Measurements from ENCODE around the gene FXYD3.

The FXYD3 gene, protein sequence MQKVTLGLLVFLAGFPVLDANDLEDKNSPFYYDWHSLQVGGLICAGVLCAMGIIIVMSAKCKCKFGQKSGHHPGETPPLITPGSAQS

DNA sequence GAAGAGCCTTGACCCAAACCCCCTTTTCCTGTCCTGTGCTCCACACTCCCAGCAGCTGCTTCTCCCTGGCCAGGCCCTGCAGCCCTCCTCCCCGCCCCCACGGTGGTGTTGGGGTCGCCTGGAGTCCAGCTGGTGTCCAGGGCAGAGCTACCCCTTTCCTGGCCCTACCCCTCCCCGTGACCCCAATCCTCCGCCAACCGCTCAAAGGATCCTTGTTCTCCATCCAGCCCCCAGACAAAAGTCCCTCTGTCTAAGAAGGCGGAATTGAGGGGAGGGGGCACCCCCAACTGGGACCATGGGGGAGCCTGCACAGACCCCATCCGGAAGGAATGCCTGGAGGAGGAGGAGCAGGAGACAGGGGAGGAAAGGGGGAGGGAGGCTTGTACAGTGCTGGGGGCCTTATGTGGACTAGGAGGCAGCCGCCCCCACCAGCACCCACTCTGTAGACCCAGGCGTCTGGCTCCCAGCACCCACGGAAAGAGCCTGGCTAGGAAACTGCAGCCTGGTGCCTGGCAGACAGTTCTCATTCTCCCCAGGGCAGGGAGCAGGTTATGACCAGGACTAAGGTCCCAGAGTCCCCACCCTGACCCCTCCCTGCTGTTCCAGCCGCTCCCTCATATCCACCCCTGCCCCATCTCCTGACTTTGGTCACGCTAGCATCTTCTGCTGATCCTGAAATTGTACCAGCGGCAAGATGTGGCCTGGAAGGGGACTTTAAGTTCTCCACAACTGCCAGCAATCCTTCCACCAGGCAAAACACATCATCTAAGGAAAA lies at the start of gene FXYD3:
Gene FXYD3, plus strand, starts transcription at position 647 of the 775 bp plus-strand sequence. CDS start 3,554 bp downstream, outside the sequence.
- DNase-seq (ENCODE audit: low read depth in 2 of 2, low spot score in 1 of 2): no peak

DNA sequence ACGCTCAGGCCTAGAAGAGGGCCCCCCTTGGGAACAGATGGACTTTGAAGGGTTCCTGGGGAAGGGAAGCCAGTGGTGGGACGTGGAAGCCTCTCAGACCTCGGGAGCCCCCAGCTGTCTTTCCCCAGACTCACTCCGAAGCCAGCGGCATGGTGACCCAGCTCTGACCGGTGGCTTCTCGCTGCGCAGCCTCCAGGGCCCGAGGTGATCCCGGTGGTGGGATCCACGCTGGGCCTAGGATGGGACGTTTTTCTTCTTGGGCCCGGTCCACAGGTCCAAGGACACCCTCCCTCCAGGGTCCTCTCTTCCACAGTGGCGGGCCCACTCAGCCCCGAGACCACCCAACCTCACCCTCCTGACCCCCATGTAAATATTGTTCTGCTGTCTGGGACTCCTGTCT lies 49.5 kb upstream of the FXYD3 start:
- no peak for DNase-seq (ENCODE audit: low read depth in 2 of 2, low spot score in 1 of 2)

DNA sequence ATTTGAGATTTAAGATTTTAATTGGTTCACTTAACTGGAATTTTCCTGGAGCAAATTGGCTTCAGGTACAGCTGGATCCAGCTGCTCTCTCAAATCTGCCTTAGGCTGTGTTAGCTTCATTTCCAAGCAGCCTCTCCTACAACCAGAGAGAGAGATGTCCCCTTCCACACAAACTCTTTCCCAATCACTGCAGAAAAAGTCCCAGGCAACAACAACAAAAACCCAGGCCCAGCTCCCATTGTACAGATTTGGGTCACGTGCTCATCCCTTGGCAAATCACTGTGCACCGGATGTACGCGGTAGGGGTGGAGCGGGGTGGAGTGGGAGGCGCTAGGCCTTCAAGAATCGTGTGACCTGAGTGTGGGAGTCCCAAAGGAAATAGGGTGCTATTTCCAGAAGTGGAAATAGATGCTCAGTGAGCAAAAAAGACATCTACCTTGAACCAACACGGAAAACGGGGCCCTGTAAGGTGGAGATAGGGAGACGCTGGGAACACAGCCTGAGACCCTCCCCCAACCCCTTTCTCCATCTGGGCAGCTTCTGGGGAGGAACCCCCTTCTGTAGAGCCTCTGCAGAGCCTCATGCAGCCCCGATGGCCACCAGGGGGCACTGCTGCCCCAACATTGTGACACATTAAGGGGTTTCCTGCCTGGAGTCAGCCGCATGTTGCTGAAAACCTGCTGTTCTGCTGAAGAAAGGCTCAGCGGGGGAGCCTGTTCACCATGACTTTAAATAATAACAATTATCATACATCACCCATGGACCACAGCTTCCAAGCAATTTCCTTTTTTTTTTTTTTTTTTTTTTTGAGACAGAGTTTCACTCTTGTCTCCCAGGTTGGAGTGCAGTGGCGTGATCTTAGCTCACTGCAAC lies 48.7 kb upstream of the FXYD3 start:
- DNase-seq (ENCODE audit: low read depth in 2 of 2, low spot score in 1 of 2): peak; percentile 72 to 84

DNA sequence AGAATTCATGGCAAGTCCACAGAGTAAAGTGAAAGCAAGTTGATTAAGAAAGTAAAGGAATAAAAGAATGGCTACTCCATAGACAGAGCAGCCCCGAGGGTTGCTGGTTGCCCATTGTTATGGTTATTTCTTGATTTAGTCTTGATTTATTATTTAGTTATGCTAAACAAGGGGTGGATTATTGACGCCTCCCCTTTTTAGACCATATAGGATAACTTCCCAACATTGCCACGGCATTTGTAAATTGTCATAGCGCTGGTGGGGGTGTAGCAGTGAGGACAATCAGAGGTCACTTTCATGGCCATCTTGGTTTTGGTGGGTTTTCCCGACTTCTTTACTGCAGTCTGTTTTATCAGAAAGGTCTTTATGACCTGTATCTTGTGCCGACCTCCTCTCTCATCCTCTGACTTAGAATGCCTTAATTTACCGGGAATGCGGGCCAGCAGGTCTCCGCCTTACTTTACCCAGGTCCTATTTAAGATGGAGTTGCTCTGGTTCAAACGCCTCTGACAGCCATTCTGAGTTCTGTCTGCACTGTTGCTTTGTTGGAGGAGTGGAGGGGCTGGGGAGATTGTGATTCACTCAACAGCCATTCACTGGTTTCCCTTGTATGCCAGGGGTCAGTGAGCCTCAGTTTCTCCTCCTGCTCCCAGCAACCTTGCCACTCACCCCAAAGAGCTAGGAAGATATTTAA lies 46.5 kb upstream of the FXYD3 start:
- no peak for DNase-seq (ENCODE audit: low read depth in 2 of 2, low spot score in 1 of 2)

DNA sequence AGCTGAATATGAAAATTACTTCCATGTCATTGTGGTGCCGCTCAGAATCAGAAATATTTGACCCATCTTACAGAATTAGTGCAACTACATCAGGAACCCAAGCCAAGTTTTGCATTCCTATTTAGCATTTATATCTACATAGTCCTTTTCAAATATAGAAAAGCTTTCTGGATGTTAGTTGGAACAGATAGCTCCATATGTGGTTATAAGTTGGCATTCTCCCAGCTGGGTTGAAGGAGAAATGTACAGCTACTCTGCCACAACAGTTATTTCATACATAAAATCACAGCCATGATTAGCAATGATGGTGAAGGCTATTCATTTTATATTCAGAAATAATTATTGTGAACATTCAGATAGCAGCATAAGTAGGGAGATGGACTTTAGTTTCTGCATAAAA lies 45.9 kb upstream of the FXYD3 start:
- DNase-seq (ENCODE audit: low read depth in 2 of 2, low spot score in 1 of 2): no peak

DNA sequence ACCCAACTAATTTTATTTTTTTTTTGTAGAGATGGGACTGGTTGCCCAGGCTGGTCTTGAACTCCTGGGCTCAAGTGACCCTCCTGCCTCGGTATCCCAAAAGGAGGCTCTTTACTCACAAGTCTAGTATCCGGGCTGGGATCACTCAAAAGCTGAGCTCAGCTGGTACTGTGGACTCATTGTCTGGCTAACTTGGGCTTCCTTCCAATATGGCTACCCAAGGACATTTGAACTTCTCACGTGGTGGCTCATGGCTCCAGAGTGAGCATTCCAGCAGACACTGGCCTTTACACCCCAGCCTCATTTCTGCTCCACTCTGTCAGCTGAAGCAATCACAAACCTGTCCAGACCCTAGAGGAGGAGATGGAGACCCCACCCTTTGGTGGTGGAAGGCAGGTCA lies 45.2 kb upstream of the FXYD3 start:
- no peak for DNase-seq (ENCODE audit: low read depth in 2 of 2, low spot score in 1 of 2)

DNA sequence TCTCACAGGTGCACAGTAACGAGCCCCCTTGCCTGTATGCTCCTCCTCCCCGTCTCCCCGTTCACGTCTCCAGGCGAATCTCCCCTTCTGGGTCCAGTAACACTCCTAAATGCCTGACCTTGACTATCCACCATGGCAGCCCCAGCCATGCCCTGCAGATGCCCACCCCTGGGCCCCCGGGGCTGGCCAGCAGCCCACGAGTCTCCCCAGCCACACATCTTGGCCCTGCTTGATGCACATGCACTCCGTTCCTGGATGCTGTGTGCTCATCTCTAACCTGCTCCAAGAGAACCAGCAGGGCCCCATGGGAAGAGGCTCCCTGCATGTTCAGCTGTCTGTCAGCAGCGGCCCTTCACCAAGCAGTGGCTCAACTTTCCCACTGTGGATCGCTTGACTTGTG lies 42.1 kb upstream of the FXYD3 start:
- no peak for DNase-seq (ENCODE audit: low read depth in 2 of 2, low spot score in 1 of 2)

DNA sequence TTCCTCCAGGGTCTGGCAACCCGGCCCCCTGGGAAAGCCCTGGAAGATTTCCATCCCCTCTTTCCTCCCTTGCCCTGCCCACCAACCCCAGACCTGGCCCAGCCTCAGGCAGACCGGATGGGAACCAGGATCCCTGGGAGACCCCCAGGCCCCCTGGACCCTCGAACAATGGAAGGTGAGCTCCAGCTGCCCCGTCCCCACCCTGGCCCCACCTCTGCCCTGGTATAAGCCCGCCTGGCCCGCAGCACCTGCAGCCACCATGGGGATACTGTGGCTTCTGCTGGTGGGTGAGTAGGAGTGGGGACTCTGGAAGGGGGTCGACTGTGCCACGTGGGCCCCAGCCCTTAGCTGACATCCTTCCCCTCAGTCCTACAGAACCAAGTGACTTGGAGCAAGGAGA lies 41.7 kb upstream of the FXYD3 start:
- no peak for DNase-seq (ENCODE audit: low read depth in 2 of 2, low spot score in 1 of 2)

DNA sequence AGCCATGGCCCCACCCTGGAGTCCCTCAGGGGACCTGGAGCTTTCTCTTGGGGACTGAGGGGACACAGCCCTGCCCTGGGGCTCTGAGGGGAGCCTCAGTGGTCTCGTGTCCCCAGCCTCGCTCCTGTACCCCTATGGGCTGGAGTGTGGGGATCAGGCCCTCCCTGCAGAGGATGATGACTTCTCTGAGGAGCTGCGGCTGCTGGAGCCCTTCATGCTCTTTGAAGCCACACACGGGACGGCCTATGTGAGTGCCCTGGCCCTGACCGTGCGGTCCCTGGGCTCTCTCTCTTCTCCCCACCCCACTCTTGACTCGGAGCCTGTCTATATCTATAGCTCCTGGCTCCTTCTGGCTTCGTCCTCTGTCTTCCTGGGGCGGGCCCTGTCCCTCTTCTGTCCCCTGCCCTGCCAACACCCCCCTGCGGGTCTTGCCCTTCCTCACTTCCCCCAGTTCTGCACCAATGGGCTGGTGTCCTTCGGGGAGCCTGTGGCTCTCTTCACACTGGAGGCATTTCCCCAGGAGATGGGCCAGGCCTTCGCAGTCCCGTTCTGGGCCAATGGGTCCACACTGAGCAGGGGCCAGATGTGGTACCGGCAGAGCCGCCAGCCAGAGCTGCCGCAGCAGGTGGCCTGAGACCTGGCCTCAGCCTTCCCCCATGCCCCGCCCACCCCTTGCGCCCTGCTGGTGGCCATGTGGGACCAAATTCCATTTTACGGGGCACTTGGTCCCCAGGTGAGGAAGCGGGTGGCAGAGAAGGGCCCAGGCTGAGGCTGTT lies 41.0 kb upstream of the FXYD3 start:
- no peak for DNase-seq (ENCODE audit: low read depth in 2 of 2, low spot score in 1 of 2)

DNA sequence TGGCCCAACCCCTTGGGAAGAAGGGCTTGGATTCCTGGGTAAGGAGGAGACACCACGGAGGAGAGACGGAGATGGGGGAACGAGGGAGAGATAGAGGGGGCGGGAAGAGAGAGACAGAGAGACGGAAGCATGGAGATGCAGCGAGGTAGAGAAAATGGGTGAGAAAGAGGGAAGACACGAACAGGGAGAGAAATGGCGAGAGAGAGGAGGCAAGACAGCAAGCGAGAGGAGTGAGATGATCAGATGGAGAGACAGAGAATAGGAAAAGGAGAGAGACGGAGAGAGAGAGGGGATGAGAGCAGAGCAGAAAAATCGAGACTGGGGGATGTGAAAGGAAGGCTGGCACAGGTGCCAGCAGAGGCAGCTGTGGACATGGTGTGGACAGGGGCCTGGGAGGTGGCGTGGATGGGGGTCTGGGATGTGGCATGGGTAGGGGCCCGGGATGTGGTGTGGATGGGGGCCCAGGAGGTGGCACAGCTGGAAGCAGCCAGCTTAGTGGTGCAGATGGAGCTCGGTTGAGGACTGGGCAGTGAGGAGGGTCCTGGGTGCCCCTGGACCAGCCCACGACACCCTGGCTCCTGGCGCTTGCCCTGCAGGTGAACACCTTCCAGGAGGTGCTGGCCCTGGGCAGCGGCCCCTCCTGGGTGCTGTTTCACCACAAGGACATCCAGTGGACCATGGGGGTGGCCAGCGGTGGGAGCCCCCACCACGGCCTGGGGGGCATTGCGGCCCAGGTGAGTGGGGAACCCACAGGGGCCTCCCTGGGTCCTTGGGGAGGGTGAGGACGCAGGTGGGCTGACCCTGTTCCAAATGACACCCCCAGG lies 40.2 kb upstream of the FXYD3 start:
- DNase-seq (ENCODE audit: low read depth in 2 of 2, low spot score in 1 of 2): no peak

DNA sequence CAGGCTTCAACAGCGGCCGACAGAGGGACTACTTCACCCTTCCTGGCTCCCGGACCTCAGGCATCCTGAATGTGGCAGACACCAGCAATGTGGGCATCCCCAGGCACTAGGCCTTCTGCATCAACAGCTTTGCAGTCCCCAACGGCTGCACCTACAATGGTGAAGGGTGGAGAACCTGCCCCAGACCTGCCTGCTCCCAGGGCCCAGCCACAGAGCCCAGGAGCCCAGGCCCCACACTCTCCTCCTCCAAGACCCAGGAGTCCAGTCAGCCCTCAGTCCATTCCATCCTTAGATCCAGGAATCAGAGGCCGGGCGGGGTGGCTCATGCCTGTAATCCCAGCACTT lies 39.6 kb upstream of the FXYD3 start:
- no peak for DNase-seq (ENCODE audit: low read depth in 2 of 2, low spot score in 1 of 2)

DNA sequence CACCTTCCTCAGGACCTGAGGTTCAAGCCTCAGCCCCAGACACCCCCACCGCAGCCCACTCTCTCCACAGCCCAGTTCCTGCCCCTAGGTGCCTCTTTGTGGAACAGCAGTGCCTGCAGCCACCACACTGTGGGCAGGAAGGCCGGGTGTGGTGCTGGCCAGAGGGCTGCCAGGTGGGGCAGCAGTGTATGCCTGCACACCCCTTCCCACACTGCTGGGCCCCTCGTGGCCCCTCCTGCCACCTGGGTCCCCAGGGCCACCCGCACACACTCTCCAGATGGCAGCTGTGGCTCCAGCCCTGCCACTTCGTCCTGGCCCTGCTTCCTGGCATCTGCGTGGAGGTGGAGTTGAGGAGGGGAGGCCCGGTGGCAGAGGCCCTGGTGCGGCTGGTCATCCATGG lies 39.0 kb upstream of the FXYD3 start:
- DNase-seq (ENCODE audit: low read depth in 2 of 2, low spot score in 1 of 2): no peak

DNA sequence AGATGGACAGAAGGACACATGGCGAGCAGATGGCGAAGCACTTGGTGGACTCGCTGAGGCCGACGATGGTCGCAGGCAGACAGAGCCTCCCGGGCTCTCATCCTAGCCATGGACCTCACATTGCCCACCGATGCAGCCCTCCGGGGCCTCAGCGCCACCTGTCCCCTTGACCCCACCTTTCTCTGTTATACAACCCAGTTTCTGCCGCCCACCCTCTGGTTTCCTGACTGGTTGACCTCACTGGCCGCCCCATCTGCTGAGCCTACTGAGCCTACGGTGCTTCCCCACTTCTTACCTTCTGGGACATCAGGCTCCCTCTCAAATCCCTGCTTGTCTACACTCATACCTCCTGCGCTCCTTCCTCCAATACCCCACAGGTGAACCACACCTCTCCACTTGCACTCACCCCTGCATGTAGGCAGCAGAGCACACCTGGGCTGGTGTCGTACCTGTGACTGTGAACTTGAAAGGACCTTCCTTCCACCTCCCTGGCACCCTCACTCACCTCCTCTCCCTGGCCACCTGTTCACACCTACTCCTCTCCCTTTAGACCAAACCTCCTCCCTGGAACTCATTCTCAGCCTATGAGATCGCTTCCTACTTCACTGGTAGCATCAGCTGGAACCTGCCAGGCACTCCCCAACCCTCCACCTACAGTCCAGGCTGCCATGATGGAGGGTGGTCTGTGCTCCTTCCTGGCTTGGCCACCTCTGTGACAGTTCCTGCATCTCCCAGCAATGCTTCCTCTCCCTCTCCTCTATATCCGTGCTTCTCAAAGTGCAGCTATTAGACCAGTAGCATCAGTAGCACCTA lies 38.0 kb upstream of the FXYD3 start:
- no peak for DNase-seq (ENCODE audit: low read depth in 2 of 2, low spot score in 1 of 2)

DNA sequence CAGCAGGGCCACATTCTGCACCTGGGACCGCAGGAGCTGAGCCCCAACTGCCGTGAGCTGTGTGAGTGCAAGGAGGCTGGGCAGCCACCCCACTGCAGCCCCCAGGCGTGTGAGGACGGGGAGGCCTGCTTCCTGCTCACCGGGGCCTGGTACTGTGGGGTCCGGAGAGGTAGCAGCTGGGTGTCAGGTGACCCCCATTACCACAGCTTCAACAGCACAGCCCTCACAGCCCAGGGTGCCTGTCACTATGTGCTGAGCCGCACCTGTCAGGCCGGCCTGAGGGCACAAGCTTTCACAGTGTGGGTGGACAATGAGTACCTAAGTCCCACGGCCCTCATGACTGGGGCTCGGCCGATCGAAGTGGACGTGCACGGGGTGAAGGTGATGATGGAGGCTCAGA lies 35.8 kb upstream of the FXYD3 start:
- no peak for DNase-seq (ENCODE audit: low read depth in 2 of 2, low spot score in 1 of 2)

DNA sequence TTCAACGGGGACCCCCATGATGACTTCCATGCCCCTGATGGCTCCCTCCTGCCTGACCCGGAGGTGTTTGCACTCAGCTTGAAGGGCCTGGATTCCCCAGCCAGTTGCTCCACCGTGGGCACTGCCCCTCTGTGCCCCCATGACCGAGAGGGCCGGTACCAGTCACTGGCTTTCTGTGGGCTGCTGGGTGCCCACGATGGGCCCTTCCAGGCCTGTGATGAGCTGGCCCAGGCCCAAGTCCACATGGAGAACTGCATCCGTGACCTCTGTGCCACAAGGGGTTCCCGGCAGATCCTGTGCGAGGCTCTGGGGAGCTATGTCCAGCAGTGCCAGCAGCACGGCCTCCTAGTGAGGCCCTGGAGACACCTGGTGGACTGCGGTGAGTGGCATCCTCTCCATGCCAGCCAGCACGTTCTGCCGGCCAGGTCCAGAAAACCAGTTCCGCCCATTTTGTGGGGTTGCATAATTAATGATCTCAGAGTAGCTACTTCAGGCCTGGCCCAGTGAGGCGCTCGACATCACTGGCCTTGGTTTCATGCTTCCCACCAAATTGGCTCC lies 34.9 kb upstream of the FXYD3 start:
- DNase-seq (ENCODE audit: low read depth in 2 of 2, low spot score in 1 of 2): no peak

DNA sequence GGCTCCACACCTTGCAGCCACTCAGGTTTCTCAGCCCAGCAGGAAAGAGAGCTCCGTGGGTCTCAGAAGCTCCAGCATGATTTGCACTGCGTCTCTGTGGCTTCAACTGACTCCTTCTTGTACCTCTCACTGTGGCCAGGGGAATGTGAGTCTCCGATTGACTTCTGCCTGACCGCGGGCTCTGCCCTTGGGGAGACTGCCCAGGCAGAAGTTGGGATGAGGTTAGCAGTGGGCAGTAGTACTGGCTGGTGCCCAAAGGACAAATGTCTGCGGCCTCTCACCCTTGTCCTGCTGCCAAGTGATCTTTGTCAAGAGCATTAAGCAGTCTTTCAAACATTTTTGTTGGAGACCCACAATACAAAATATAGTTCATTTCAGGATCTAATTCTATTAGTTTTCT lies 34.4 kb upstream of the FXYD3 start:
- no peak for DNase-seq (ENCODE audit: low read depth in 2 of 2, low spot score in 1 of 2)

DNA sequence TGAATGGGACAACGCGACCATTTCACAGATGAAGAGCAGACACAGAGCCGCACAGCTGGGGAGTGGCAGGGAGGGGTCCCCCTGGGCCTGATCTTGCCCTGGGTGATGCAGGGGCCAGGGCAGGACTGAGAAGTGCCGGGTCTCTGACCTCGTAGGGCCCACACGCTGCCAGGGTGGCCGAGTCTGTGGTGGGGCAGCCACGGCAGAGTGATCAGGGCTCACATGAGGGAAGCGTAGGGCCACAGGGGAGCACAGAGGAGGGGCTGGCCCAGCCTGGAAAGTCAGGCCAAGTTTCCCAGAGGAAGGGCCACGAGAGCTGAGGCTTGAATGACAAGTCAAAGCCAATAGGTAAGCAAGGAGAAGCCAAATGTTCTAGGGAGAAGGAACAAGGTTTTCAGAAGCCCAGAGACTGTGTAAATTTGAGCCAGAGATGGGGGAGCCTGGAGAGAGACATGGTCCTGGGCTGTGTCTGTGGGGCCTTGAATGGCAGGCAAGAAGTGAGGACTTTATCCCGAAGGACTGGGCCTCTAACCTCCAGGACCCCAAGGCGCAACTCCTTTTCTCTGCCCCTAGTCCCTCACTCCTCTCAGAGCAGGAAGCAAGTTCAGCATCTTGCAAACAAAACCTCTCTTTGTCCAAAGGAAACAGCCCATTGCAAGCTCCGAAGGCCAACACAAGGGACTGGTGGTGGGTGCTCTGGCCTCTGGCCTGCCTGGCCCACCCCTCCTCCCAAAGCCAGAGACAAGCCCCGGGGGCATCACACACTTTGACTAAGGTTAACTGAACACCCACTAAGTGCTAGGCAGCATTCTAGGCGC lies 31.7 kb upstream of the FXYD3 start:
- DNase-seq (ENCODE audit: low read depth in 2 of 2, low spot score in 1 of 2): no peak

DNA sequence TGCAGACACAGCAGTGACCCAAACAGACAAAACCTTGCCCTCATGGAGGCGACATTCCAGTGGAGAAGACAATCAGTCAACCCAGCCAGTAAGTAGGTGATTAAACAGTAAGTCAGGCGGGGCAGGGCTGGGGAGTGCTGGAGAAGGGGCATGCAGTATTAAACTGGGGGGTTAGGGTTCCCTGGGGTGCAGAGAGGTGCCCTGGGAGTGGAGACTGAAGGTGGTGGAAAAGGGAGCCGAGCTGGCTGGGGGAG lies 31.2 kb upstream of the FXYD3 start:
- no peak for DNase-seq (ENCODE audit: low read depth in 2 of 2, low spot score in 1 of 2)
